Nephron (organoid): ENCODE measurements around the gene NFIC.

Experiments
- H3K27ac Mint-ChIP-seq, 3 experiments: 2 replicates each; pipeline ENCODE4 v1.8.0; 2020; ENCODE audit warnings: mixed read lengths in 3 of 3, mild to moderate bottlenecking in 2 of 3, moderate library complexity in 1 of 3
- H3K27me3 Mint-ChIP-seq: 2 replicates; pipeline ENCODE4 v1.8.0; 2021; ENCODE audit warnings: low read depth, mild to moderate bottlenecking, moderate library complexity, mixed read lengths
- H3K36me3 Mint-ChIP-seq: 2 replicates; pipeline ENCODE4 v1.8.0; 2020; ENCODE audit warnings: low read depth, mixed read lengths
- H3K4me1 Mint-ChIP-seq: 2 replicates; pipeline ENCODE4 v1.8.0; 2020; ENCODE audit warnings: mixed read lengths
- H3K4me3 Mint-ChIP-seq, 3 experiments: 2 replicates each; pipeline ENCODE4 v1.8.0; 2020; ENCODE audit warnings: mild to moderate bottlenecking in 3 of 3, mixed read lengths in 3 of 3, moderate library complexity in 2 of 3
- H3K9me3 Mint-ChIP-seq: 2 replicates; pipeline ENCODE4 v1.8.0; 2020; ENCODE audit warnings: mixed read lengths
- CTCF ChIP-seq, 3 experiments: fragments of 200-600 bp; sonication (generic); IDR thresholded peaks; one replicate each; pipeline ENCODE4 v1.5.0; 2021; ENCODE audit warnings: antibody characterized with exemption in 3 of 3; ENCODE audit not compliant: unreplicated experiment in 3 of 3

The NFIC gene

GRCh38 chr19:3515891-3516422, 149.6 kb downstream of the NFIC start:
- TF ChIP-seq CTCF (IDR thresholded peaks at IDR 0.05; ENCODE audit: unreplicated experiment in 3 of 3), result no peak
- Mint-ChIP-seq H3K27ac (peak overlapping the region in 2 of 3 experiments; percentile 14 to 44), H3K36me3 (peaks cover 3% of the 10 kb centered on the region), H3K9me3 (no peaks in the 10 kb centered on the region), H3K4me3 (no peak overlapping the region), H3K27me3 (no peaks in the 10 kb centered on the region), H3K4me1 (peaks cover 23% of the 10 kb centered on the region)

GRCh38 chr19:3516675-3517207, 150.4 kb downstream of the NFIC start:
- no peak overlapping the region for H3K4me3 Mint-ChIP-seq
- no peaks in the 10 kb centered on the region for H3K9me3 Mint-ChIP-seq
- TF ChIP-seq CTCF (IDR thresholded peaks at IDR 0.05; ENCODE audit: unreplicated experiment in 3 of 3), result no peak
- H3K4me1 Mint-ChIP-seq, result peaks cover 23% of the 10 kb centered on the region
- H3K27me3 Mint-ChIP-seq, result no peaks in the 10 kb centered on the region
- no peak overlapping the region for H3K27ac Mint-ChIP-seq
- peaks cover 6% of the 10 kb centered on the region for H3K36me3 Mint-ChIP-seq

GRCh38 chr19:3517638-3518037, 151.3 kb downstream of the NFIC start:
- Mint-ChIP-seq H3K9me3 (no peaks in the 10 kb centered on the region), H3K27me3 (no peaks in the 10 kb centered on the region), H3K4me3 (no peak overlapping the region), H3K4me1 (peaks cover 23% of the 10 kb centered on the region), H3K27ac (no peak overlapping the region), H3K36me3 (peaks cover 11% of the 10 kb centered on the region)
- TF ChIP-seq CTCF (IDR thresholded peaks at IDR 0.05; ENCODE audit: unreplicated experiment in 3 of 3), result no peak

GRCh38 chr19:3518255-3518654, 151.9 kb downstream of the NFIC start:
- Mint-ChIP-seq H3K27ac (peak overlapping the region in 1 of 3 experiments; percentile 44), H3K9me3 (no peaks in the 10 kb centered on the region), H3K36me3 (peaks cover 11% of the 10 kb centered on the region), H3K4me3 (no peak overlapping the region), H3K27me3 (no peaks in the 10 kb centered on the region), H3K4me1 (peaks cover 23% of the 10 kb centered on the region)
- TF ChIP-seq CTCF (IDR thresholded peaks at IDR 0.05; ENCODE audit: unreplicated experiment in 3 of 3), result no peak

- Mint-ChIP-seq H3K27me3 (no peaks in the 10 kb centered on the region), H3K27ac (peak overlapping the region in 1 of 3 experiments; percentile 44), H3K4me3 (no peak overlapping the region), H3K36me3 (peaks cover 11% of the 10 kb centered on the region), H3K9me3 (no peaks in the 10 kb centered on the region), H3K4me1 (peaks cover 21% of the 10 kb centered on the region)
- no peak for TF ChIP-seq CTCF (IDR thresholded peaks at IDR 0.05; ENCODE audit: unreplicated experiment in 3 of 3)
These were observed 152.3 kb downstream of the NFIC start for GRCh38 chr19:3518659-3519058.
